Lung (tissue), 12 donors: ENCODE results near the gene SWI5. TPM values are rescaled to one million over a fixed set of nuclear protein-coding genes. Genes with fewer than 3 reads are reported as not detected.

Experiments used
- ATAC-seq: fragments of 200-7000 bp; cut with Tn5 transposase; one replicate; pipeline ENCODE4 v1.9.1; 2020; ENCODE audit warnings: moderate number of reproducible peaks; ENCODE audit not compliant: insufficient read depth, low FRiP score
- DNase-seq, 3 donors: peaks; one replicate each; pipeline ENCODE4 v3.0.0-alpha.2; 2013 to 2017
- H3K27ac ChIP-seq, 2 donors: one replicate each; pipeline ENCODE4 v1.5.1; 2013; ENCODE audit warnings: mild to moderate bottlenecking in 2 of 2, moderate library complexity in 2 of 2, control low read depth in 1 of 2, inconsistent platforms in 1 of 2, low read depth in 1 of 2, low read length in 1 of 2
- H3K27me3 ChIP-seq, 3 donors: one replicate each; pipeline ENCODE4 v1.5.1; 2013; ENCODE audit warnings: low read length in 2 of 3; ENCODE audit not compliant: control insufficient read depth in 3 of 3, insufficient read depth in 3 of 3
- H3K36me3 ChIP-seq, 4 donors: one replicate each; pipeline ENCODE4 v1.5.1; 2013; ENCODE audit warnings: low read length in 4 of 4, mild to moderate bottlenecking in 1 of 4, moderate library complexity in 1 of 4; ENCODE audit not compliant: control insufficient read depth in 4 of 4, insufficient read depth in 4 of 4
- H3K4me1 ChIP-seq, 5 donors: one replicate each; pipeline ENCODE4 v1.5.1; 2013; ENCODE audit warnings: low read length in 5 of 5, mild to moderate bottlenecking in 2 of 5, moderate library complexity in 1 of 5; ENCODE audit not compliant: control insufficient read depth in 5 of 5, insufficient read depth in 5 of 5
- H3K4me3 ChIP-seq: one replicate; pipeline ENCODE4 v1.5.1; 2013; ENCODE audit warnings: mild to moderate bottlenecking, control low read depth, moderate library complexity
- H3K9ac ChIP-seq, 2 donors: one replicate each; pipeline ENCODE4 v1.5.1; 2013; ENCODE audit warnings: low read length in 2 of 2, control low read depth in 1 of 2; ENCODE audit not compliant: insufficient read depth in 1 of 2
- H3K9me3 ChIP-seq, 4 donors: one replicate each; pipeline ENCODE4 v1.5.1; 2013; ENCODE audit warnings: low read length in 3 of 4, mild to moderate bottlenecking in 1 of 4, moderate library complexity in 1 of 4; ENCODE audit not compliant: control insufficient read depth in 4 of 4, insufficient read depth in 3 of 4
- CTCF ChIP-seq: IDR thresholded peaks from 2 replicates; pipeline ENCODE4 v1.5.1; 2012; ENCODE audit warnings: mild to moderate bottlenecking; ENCODE audit errors: control extremely low read depth, extremely low read depth
- WGBS, 2 donors: extraction: QIAGEN DNeasy Blood & Tissue Kit; methylation state at CpG; one replicate each; pipeline ENCODE4 v1.1.7; 2013; 5-methylcytosine and 5-hydroxymethylcytosine counted together
- polyA plus RNA-seq, 2 donors: library from polyadenylated mRNA; stranded (reverse); fragments of 200-250 nt; gene quantifications; one replicate each; pipeline ENCODE4 v1.2.1, GENCODE V29; 2013
- total RNA-seq, 2 donors: library from RNA; depleted of rRNA in 1 of 2; stranded (reverse); fragments of >200 nt in 1 of 2; gene quantifications; one replicate each; pipeline ENCODE4 v1.2.1, GENCODE V29; 2014 to 2021
- donor health status: control.
- donor health status: control.
- donor health status: Bipolar disorder and iron deficiency.
- donor health status: healthy.
- donor health status: DM: yes; HTN: yes; CAD: no.

SWI5 gene
- total and polyA plus RNA-seq, 4 donors: 19.6 to 28.4 (median 23.2) TPM

GRCh38 chr9:128322404-128323211 is 46.5 kb downstream of the SWI5 start, which contains the start of the genes COQ4 and TRUB2:
Gene COQ4 (plus strand): TSS chr9:128322839. CDS start chr9:128322859, 20 bp downstream.
Gene TRUB2 (minus strand): TSS chr9:128322447. CDS start chr9:128322408, 39 bp downstream.
- H3K27me3 ChIP-seq: no peaks in the 10 kb centered on the region
- peaks cover 0 to 27% (median 14%) of the 10 kb centered on the region in 4 donors for H3K36me3 ChIP-seq
- WGBS, 2 donors: 0% methylated on average over 83 of the region's 83 CpGs
- peak within 1 kb of the TSS; percentile 96 for H3K4me3 ChIP-seq
- TF ChIP-seq CTCF: no peak
- H3K27ac ChIP-seq: peak within 1 kb of the TSS; percentile 91 to 94
- no peaks in the 10 kb centered on the region for H3K9me3 ChIP-seq
- peaks cover 0 to 16% (median 7%) of the 10 kb centered on the region in 5 donors for H3K4me1 ChIP-seq
- ATAC-seq (peak; percentile 95), DNase-seq (peak; percentile 94 to 98 (median 98))
- peak within 1 kb of the TSS; percentile 49 to 77 for H3K9ac ChIP-seq

- Histone ChIP-seq H3K9ac (peak overlapping the region; percentile 32 to 49), H3K4me3 (peak overlapping the region; percentile 96), H3K9me3 (no peaks in the 10 kb centered on the region), H3K27ac (peak overlapping the region; percentile 91 to 94), H3K27me3 (no peaks in the 10 kb centered on the region), H3K36me3 (peaks cover 0 to 25% (median 14%) of the 10 kb centered on the region in 4 donors), H3K4me1 (peaks cover 0 to 16% (median 7%) of the 10 kb centered on the region in 5 donors)
- no peak for TF ChIP-seq CTCF
- 23 to 27% methylated on average over 16 of the region's 16 CpGs for WGBS, 2 donors
- ATAC-seq (no peak), DNase-seq (no peak)
Measured at GRCh38 chr9:128323212-128323730, 47.2 kb downstream of the SWI5 start.

GRCh38 chr9:128323791-128324190 is 47.7 kb downstream of the SWI5 start:
- Histone ChIP-seq H3K4me3 (no peak overlapping the region), H3K4me1 (peaks cover 0 to 16% (median 7%) of the 10 kb centered on the region in 5 donors), H3K36me3 (peaks cover 3 to 25% (median 16%) of the 10 kb centered on the region in 4 donors), H3K27me3 (no peaks in the 10 kb centered on the region), H3K27ac (no peak overlapping the region), H3K9ac (peak overlapping the region in 1 of 2 donors; percentile 32), H3K9me3 (no peaks in the 10 kb centered on the region)
- WGBS, 2 donors: 52 to 80% methylated on average over 12 of the region's 12 CpGs
- ATAC-seq (no peak), DNase-seq (no peak)
- TF ChIP-seq CTCF: no peak
